Measurements from ENCODE around the gene PLPPR5. TPM values are rescaled to one million over a fixed set of nuclear protein-coding genes. Genes with fewer than 3 reads are reported as not detected.

PLPPR5 gene, protein sequence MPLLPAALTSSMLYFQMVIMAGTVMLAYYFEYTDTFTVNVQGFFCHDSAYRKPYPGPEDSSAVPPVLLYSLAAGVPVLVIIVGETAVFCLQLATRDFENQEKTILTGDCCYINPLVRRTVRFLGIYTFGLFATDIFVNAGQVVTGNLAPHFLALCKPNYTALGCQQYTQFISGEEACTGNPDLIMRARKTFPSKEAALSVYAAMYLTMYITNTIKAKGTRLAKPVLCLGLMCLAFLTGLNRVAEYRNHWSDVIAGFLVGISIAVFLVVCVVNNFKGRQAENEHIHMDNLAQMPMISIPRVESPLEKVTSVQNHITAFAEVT
- total RNA-seq (2021; ENCODE audit: unreplicated experiment) (not detected), Bru-seq, nascent RNA (not detected), BruChase-seq, experiment 1, labeled RNA remaining after a 6-hour chase (percentile 3 among the genes with signal in this experiment), BruChase-seq, experiment 2, labeled RNA remaining after a 2-hour chase (percentile 1 among the genes with signal in this experiment)
- polyA plus RNA-seq (2012): not detected in 2 replicates
- long read RNA-seq: 0 reads

DNA sequence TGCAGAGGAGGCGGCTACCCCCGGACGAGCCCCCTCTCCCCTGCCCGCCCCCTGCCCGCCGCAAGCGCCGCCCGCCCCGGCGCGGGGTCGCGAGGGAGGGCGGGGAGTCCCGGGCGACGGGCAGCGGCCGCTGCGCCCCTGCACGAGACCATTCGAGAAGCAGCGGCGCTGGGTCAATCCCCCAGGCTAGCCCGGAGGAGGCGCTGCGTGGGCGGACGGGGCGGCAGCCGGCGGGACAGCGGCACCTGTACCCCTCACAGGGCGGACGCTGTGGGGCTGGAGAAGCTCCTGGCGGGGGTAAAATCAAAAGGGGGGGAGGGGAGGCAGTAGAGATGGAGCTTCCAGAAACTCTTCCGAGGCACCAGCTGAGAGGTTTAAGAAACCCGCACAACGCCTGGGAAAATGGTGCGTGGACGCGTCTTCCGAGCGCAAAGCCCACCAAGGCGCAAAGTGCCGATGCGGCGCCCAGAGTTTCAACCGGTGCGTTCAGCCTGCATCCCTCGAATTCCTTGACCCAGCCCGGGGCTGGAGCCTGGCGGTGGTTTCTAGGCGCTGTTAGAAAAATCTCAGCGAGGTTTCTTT is at the start of gene PLPPR5:
TSS of gene PLPPR5 (minus strand) at position 1 of the 582 bp plus-strand sequence. CDS start 190 bp downstream, outside the sequence.
- Histone ChIP-seq H3K36me3 (ENCODE audit: control insufficient read depth in 1 of 2, insufficient read depth in 2 of 2, low read length in 2 of 2) (no peaks in the 10 kb centered on the region), H3K27ac (ENCODE audit: low read depth, low read length) (no peak within 1 kb of the TSS), H3K79me2 (ENCODE audit: insufficient read depth, low read length) (no peaks in the 10 kb centered on the region), H3K4me3 (replicated peaks in 1 of 2; ENCODE audit: low read depth in 1 of 2, low read length in 2 of 2) (no peak within 1 kb of the TSS), H3K9me2 (ENCODE audit: insufficient read depth) (no peaks in the 10 kb centered on the region), H3K4me1 (ENCODE audit: control insufficient read depth in 1 of 2, insufficient read depth in 2 of 2, low read length in 2 of 2) (no peaks in the 10 kb centered on the region), H2AFZ (ENCODE audit: low read depth, low read length, poor library complexity, severe bottlenecking) (no peak within 1 kb of the TSS), H3K9me3 (ENCODE audit: control insufficient read depth in 1 of 2, insufficient read depth in 1 of 2, low read depth in 1 of 2, low read length in 2 of 2) (no peaks in the 10 kb centered on the region), H3K4me2 (ENCODE audit: low read length) (no peak within 1 kb of the TSS), H3K9ac (ENCODE audit: low read length) (no peak within 1 kb of the TSS), H4K20me1 (ENCODE audit: insufficient read depth) (no peaks in the 10 kb centered on the region), H3K27me3 (ENCODE audit: insufficient read depth, low read length) (no peaks in the 10 kb centered on the region)
- ChIA-PET RAD21 (ENCODE audit: low non-redundant PET in 1 of 2, low total read pairs in 2 of 2, uncharacterized antibody in 2 of 2, unreplicated experiment in 2 of 2) (no interaction called here), CTCF (no interaction called here), POLR2A (no interaction called here)
- intact Hi-C loops (cut with micrococcal nuclease): no loop called here
- DNase-seq (ENCODE audit: low read depth, low spot score) (no peak), ATAC-seq (no peak)
- no TSS peak for BruUV-seq (replicated peaks)
- TF ChIP-seq ZNF274 (IDR thresholded peaks at IDR 0.05; ENCODE audit: low read depth, low read length) (no peak), POLR2AphosphoS5 (IDR thresholded peaks at IDR 0.05; ENCODE audit: low read depth, low read length) (no peak), TCF7L2 (IDR thresholded peaks at IDR 0.05; ENCODE audit: borderline replicate concordance, extremely low read depth, insufficient read depth, insufficient read length) (no peak), EZH2 (IDR thresholded peaks at IDR 0.05) (no peak), ELF1 (IDR thresholded peaks at IDR 0.05; ENCODE audit: borderline replicate concordance, low read depth) (no peak), SP1 (IDR thresholded peaks at IDR 0.05; ENCODE audit: low read depth) (no peak), EGR1 (IDR thresholded peaks at IDR 0.05; ENCODE audit: low read depth) (no peak), EZH2phosphoT487 (IDR thresholded peaks at IDR 0.05; ENCODE audit: borderline replicate concordance) (no peak), SRF (IDR thresholded peaks at IDR 0.05; ENCODE audit: low read depth) (no peak), POLR2A (IDR thresholded peaks at IDR 0.05; ENCODE audit: borderline replicate concordance, extremely low read depth, insufficient read depth, insufficient read length) (no peak), FOSL1 (IDR thresholded peaks at IDR 0.05; ENCODE audit: low read depth) (no peak), SIN3A (IDR thresholded peaks at IDR 0.05; ENCODE audit: low read depth) (no peak), CBX3 (IDR thresholded peaks at IDR 0.05; ENCODE audit: low read depth) (no peak), RAD21 (IDR thresholded peaks at IDR 0.05; ENCODE audit: low read depth) (no peak)
- TF ChIP-seq, protein P1, sequence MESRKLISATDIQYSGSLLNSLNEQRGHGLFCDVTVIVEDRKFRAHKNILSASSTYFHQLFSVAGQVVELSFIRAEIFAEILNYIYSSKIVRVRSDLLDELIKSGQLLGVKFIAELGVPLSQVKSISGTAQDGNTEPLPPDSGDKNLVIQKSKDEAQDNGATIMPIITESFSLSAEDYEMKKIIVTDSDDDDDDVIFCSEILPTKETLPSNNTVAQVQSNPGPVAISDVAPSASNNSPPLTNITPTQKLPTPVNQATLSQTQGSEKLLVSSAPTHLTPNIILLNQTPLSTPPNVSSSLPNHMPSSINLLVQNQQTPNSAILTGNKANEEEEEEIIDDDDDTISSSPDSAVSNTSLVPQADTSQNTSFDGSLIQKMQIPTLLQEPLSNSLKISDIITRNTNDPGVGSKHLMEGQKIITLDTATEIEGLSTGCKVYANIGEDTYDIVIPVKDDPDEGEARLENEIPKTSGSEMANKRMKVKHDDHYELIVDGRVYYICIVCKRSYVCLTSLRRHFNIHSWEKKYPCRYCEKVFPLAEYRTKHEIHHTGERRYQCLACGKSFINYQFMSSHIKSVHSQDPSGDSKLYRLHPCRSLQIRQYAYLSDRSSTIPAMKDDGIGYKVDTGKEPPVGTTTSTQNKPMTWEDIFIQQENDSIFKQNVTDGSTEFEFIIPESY (IDR thresholded peaks at IDR 0.05; ENCODE audit: extremely low read depth, insufficient replicate concordance, low read length): no peak
- TF ChIP-seq, protein P2, sequence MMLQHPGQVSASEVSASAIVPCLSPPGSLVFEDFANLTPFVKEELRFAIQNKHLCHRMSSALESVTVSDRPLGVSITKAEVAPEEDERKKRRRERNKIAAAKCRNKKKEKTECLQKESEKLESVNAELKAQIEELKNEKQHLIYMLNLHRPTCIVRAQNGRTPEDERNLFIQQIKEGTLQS (IDR thresholded peaks at IDR 0.05): no peak
- TF ChIP-seq, protein P3, sequence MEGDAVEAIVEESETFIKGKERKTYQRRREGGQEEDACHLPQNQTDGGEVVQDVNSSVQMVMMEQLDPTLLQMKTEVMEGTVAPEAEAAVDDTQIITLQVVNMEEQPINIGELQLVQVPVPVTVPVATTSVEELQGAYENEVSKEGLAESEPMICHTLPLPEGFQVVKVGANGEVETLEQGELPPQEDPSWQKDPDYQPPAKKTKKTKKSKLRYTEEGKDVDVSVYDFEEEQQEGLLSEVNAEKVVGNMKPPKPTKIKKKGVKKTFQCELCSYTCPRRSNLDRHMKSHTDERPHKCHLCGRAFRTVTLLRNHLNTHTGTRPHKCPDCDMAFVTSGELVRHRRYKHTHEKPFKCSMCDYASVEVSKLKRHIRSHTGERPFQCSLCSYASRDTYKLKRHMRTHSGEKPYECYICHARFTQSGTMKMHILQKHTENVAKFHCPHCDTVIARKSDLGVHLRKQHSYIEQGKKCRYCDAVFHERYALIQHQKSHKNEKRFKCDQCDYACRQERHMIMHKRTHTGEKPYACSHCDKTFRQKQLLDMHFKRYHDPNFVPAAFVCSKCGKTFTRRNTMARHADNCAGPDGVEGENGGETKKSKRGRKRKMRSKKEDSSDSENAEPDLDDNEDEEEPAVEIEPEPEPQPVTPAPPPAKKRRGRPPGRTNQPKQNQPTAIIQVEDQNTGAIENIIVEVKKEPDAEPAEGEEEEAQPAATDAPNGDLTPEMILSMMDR (IDR thresholded peaks at IDR 0.05 in 2 of 3, conservative IDR thresholded peaks at IDR 0.05 in 1 of 3; ENCODE audit: borderline replicate concordance in 1 of 3, insufficient read depth in 1 of 3, low read depth in 2 of 3, low read length in 2 of 3): no peak
- TF ChIP-seq, protein P4, sequence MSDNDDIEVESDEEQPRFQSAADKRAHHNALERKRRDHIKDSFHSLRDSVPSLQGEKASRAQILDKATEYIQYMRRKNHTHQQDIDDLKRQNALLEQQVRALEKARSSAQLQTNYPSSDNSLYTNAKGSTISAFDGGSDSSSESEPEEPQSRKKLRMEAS (IDR thresholded peaks at IDR 0.05): no peak
